HG02763 (cell line): ENCODE data around the gene CLDN9.

ENCODE experiments used
- ATAC-seq: cut with Tn5 transposase; IDR thresholded peaks from one replicate; pipeline ENCODE4 v1.9.1; 2021; ENCODE audit warnings: mild to moderate bottlenecking, moderate library complexity; ENCODE audit not compliant: unreplicated experiment

Gene CLDN9

DNA sequence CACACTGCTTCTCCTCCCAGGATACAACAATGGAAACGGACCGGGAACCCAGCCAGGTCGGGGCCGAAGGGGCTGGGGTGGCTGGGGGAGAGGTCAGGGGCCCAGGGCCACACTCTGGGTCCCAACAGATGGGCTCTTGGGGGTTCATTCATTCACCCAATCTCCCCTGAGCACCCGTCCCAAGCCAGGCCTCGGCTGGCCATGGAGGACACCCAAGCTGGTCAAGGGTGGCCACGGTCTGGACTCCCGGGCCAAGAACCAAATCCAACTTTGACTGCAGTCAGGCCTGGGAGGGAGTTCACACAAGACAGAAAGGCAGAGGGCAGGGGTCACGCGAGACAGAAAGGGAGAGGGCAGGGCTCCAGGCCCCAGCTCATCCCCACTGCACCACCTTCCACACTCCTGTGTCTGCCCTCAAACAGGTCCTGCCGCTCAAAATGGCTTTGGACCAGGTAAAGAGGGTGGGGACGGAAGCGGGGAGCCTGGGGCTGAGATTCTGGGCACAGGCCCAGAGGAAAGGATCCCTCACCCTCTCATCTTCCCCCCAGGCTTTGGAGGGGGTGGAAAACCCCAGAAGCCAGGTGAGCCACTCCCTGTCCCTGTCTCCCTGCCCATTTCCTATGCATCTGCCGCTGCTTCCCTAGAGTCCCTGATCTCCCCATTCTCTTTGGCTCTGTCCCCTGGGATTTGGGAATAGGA is 20.2 kb upstream of the CLDN9 start:
- ATAC-seq: no peak

DNA sequence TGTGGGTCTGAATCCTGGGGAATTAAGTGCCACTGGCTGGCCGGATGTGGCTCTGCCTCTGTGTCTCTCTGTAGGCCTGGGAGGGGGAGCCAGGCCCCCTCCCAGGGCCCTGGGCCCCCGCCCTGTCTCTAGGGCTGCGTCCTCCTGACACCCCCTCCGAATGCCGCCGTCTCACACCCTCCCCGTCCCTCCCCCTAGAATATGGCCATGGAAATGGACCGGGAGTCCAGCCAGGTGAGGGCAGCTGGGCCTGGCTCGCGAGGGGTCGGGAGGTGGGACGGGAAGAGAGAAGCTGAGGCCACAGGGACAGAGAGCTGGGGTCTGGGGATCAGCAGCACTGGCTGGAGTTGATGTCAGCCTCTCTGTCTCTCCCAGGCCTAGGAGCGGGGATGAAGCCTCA is 16.4 kb upstream of the CLDN9 start:
- ATAC-seq: no peak

DNA sequence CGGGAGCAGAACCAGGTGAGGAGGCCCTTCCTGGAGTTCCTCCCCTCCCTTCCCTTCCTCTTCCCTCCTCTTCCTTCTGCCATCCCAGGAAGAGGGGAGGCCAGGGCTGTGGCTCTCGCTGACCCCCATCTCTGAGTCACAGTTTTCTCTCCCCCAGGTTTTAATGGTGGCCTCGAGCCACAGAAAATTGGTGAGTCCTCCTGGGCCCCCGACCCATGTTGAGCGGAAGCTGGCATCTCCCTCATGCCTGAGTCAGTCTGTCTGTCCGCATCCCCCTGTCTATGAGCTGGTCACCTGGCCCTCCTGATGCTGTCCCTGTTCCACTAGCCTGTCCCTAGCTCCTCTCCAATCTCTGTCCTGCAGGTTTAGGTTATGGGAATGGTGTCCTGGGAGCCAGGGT is 12.8 kb upstream of the CLDN9 start:
- no peak for ATAC-seq

DNA sequence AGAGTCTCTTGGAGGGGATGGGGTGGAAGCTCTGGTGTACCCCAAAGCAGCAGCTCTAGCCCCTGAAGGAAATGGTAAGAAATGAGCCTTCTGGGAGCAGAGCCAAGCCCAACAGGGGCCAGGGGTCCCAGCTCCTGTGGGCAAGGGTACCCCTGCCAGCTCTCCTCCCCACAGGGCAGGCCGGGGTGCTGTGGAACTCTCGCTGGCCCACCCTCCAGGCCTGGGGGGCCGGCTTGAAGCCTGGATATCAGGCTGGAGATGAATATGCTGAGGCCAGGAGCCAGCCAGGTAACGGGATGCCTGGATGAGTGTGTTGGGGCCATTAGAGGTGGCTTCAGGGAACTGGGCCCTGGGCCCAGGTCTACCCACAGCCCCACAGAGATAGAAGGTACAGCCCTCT is 12.2 kb upstream of the CLDN9 start:
- ATAC-seq: no peak

DNA sequence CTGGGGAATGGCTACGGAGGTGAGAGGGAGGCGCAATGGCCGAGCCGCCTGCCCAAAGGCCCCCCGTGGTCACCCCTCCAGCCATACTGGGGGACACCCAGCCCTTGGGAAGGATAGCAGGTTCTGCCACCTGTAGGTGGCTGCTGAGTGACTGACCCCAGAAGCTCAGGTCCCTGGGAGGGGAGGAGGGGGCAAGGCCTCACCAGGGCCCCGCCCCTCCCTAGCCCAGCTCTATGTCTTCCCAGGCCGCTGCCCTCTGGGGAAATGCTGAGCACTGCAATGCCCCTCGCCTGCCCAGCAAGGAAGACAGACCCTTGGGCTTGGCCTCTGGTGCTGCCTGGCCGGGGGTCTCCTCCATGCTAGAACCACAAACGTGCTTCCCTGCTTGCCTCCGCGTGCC is 11.4 kb upstream of the CLDN9 start:
- ATAC-seq: no peak

DNA sequence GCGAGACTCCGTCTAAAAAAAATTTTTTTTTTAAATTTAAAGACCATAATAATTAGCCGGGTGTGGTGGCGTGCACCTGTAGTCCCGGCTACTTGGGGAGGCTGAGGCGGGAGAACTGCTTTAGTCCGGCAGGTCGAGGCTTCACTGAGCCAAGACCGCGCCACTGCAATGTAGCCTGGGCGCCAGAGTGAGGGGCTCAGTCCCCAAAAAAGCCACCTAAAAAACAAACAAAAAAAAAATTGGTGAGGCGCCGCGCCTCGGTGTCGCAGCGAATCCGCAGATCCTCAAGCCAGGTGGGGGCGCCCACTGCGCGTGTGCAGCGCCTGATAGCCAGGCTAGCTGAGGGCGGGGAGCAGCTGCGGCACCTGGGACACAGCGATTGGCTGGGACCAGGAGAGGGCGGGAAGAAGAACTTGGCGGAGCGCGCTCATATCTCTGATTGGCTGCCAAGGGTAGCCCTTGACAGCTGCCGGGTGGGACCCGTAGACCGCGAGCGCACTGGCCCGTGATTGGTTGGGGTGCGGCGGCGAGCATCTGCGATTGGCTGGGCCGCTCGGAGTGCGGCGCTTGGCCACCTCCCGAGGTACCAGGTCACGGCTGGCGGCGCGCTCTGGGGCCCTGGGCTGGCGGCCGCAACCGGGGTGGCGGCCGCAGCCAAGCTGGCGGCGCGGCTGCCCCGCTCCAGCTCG is 9.0 kb upstream of the CLDN9 start:
- peak; percentile 94 for ATAC-seq

DNA sequence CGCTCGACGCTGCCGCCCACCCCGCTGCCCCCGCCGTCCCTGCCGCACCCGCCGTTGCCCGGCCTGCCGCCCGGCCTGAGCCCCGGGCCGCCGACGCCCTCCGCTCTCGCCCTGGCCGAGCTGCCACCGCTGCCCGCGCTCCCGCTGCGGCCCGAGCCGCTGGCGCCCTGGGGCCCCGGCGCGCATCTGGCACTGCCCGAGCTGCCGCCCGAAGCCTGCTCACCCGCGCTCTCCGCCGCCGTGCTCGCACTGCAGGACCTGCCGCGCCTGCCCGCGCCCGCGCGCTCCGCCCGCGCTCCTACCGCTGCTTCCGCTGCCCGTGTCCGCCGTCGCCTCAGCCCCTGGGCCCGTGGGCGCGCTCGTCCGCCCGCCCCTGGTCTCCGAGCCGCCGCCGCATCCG is 8.4 kb upstream of the CLDN9 start:
- ATAC-seq: peak; percentile 18

DNA sequence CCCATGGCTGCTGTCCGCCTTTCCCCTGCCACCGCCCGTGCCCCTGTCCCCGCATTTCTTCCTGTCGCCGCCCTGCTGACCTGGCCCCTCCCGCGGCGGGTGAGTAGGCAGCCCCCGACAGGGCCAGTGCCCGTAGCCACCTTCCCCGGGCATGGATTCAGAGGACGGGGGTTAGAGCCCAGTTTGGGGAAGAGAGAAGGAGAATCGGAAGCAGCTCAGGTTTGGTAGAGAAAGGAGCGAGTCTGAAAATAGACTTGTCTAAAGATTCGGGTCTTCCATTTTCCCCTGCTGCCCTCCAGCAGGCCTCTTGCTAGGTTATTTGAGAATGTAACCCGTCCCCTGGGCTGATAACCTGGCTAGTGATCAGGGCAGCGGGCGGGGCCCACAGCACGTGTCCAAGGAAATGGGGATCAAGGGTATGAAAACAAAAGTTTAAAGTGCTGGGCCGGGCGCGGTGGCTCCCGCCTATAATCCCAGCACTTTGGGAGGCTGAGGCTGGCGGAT is 7.9 kb upstream of the CLDN9 start:
- no peak for ATAC-seq

DNA sequence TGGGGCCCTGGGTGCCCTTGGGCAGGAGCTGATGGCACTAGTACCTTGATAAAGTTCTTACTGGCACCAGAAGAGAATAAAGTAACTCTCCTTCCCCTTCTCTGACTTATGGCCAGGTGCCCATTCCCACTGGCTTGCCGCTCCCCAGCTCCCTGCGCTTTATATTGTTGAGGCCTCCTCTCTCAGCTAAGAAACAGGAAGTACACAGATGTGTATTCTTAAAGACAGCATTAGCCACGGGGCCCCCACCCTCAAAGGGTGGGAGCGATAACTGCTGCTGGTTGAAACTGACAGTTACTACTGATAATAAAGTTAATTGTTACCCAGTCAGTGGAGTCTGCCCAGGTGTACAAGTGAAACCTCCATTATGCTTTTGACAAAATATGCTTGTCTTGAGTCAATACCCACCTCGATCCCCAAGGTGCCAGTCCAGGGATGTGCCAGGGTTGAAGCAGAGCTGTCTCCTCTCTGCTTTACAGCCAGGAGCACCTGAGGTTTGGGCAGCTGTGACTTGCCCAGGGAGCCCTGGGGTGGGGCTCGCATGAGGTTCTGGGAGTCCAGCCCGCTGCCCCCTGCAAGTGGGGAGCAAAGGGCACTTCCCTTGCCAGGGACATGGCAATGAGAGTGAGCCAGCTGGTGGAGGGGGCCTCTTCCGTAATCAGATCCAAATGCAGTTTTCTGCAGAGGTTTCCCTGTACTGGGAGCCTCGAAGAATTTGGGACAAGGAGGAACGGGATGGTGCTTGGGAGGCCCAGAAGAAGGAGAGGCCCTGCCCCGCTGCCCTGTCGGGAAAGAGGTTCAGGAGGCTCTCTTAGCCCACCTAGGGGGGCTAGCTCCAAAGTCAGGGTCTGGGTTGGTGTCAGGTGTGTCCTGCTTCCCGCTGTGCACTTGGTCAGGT is 5.4 kb upstream of the CLDN9 start:
- no peak for ATAC-seq

DNA sequence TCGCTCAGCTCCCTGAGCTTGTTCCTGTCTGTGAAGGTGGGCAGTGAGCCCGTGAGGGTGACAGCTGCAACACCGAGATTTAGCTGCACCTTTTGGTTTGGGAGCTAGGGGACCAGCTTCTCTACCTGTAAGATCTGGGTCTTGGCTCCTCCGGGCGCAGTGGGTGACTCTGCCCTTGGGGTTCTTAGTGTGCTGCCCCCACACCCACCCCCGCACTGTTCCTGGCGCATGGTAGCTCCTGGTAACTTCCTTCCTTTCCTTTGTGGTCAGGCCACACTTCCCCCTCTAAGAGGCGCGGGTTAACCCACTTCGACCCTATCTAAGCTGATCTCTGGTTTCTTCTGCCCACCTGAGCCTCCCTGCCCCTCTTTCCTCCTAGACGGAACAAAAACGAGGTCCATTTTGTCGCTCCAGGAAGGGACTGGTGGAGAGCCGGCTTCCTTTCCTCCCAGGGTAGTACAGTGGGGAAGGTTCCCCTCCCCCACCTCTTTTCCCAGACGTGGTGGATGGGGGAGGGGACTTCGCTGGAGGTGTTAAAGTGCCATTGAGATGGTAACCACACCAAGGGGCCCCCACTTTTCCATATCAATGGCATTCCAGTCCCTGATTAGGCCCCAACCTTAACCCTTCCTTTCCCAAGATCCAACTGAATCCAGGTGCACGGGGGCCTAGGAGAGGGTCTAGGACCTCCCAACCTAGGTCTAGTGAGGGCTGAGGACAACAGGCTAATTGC is 4.6 kb upstream of the CLDN9 start:
- ATAC-seq: no peak

DNA sequence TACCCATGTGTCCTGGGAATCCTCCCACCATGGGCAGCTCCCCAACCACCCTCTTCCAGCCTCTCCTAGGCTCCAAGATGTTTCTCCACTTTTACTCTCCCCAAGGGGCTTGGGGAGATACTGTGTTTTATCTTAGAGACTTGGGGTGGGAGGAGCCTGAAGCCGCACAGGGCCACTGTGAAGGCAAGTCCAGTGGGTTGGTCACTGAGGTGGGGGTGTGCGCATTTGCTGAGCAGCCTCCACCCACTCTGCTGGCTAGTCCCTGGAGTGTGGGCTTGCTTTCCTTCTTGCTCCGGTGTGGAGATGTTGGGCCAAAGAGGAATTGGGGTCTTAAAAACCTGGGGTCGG is 4.1 kb upstream of the CLDN9 start:
- no peak for ATAC-seq

DNA sequence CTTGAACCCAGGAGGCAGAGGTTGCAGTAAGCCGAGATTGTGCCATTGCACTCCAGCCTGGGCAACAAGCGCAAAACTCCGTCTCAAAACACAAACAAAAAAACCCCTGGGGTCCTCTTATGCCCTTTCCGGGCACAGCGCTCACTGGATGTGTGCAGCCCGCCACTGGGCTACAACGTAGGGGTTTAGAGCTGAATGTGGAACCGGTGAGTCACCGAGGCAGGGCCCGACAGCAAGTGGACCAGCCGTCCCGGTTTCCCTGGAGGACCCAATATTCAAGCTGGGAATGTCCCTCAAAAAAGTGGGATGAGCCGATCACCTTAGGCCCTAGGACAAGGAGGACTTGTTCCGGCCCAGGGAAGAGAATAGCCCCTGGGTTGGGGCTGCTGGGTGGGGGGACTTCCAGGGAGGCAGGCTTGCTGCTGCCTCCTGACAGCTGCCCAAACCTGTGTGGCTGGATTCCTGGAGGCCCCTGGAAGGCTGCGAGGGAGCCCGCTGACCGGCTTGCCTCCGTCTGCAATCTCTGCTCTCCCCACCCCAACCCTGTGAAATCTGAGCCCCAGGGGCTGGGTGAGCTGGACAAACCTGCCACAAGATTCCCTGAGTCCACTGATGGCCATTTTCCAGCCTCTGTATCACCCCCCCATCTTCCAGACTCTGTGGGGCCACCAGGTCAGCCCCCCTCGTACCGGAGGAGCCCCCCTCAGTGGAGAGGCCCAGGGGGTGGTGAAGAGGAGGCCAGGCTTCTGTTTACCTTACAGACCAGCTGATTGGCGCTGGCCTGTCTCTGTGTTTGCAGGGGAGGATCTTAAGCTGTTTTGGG is 2.9 kb upstream of the CLDN9 start:
- ATAC-seq: no peak

DNA sequence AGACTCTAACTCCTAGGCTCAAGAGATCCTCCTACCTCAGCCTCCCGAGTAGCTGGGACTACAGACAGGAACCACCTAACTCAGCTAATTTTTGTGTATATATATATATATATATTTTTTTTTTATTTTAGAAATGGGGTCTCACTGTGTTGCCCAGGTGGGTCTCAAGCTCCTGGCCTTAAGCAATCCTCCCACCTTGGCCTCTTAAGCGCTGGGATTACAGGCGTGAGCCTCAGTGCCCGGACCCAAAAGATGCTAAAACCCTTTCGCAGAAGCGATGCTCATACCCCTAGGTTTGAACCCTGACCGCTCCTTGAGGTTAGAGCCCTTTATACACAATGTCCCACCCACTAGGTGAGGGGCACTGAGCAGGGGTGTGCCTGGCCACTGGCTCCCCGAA is 2.2 kb upstream of the CLDN9 start:
- no peak for ATAC-seq

DNA sequence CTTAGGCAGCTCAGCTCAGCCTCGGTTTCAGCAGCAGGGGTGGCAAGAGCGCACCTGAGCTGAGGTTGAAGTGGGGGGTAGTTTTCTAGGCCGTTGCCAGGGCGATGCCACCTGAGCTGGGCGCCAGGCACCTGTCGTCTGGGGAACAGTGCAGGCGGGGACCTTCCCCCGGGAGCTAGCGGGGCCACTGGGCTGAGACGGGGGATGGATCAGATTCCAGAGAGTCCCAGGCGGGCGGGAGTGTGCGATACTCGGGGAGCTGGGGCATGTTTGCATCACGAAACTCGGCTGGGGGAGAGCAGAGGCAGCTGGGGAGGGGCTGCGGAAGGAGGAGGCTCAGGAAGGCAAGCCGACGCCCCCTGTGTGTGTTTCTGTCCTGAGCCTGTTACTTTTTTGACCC is 477 bp upstream of the CLDN9 start:
- ATAC-seq: no peak

DNA sequence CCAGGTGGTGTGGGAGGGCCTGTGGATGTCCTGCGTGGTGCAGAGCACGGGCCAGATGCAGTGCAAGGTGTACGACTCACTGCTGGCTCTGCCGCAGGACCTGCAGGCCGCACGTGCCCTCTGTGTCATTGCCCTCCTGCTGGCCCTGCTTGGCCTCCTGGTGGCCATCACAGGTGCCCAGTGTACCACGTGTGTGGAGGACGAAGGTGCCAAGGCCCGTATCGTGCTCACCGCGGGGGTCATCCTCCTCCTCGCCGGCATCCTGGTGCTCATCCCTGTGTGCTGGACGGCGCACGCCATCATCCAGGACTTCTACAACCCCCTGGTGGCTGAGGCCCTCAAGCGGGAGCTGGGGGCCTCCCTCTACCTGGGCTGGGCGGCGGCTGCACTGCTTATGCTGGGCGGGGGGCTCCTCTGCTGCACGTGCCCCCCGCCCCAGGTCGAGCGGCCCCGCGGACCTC is 798 bp downstream of the CLDN9 start:
- ATAC-seq: no peak

DNA sequence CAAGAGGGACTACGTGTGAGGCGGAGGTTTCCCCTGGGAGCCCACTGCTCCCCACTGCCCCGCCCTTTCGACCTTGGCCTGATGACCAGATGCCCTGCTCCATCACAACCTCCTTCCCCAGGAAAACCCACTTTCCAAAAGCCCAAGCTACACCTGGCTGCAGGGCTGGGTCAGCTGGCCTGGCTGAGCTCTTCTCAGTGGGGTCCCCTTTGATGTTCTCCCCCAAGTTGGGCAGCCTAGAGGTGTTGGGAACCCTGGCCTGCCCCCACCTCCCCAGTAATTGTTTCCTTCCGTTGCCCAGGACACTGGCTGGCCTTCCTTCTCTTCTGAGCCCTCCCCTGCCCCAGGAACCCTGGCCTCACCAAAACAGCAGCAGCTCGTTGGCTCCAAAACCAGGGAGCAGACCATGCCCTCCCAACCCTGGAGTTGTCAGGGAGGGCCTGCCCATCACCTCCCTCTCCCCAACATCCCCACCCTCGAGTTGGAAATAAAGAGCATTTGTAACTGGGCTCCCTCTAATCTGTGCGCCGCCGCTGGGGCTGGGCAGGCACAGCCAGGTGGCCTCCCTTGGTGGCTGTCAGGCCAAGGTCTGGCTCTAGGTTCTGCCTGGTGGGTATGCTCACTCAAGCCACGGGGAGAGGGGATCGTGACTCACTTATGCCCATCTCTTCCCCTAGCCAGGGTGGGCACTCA is 1.4 kb downstream of the CLDN9 start:
- no peak for ATAC-seq

DNA sequence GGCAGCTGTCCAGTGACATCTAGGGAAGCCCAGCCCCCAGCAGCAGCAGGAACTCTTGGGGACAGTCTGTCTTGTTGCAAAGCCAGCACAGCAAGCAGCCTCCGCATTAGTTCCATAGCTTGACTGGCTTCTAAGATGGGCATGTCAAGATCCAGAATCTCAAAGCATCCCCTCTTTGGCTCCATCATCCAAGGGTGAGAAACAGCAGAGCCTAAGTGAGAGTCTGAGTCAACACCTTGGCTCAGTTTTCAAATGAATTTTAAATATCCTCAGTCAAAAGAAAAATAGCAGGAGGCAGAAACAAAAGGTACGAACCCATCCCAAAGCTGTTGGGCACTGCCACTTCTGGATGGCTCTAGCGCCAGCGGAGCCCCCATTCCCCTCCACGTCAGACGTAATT is 2.2 kb downstream of the CLDN9 start:
- no peak for ATAC-seq

DNA sequence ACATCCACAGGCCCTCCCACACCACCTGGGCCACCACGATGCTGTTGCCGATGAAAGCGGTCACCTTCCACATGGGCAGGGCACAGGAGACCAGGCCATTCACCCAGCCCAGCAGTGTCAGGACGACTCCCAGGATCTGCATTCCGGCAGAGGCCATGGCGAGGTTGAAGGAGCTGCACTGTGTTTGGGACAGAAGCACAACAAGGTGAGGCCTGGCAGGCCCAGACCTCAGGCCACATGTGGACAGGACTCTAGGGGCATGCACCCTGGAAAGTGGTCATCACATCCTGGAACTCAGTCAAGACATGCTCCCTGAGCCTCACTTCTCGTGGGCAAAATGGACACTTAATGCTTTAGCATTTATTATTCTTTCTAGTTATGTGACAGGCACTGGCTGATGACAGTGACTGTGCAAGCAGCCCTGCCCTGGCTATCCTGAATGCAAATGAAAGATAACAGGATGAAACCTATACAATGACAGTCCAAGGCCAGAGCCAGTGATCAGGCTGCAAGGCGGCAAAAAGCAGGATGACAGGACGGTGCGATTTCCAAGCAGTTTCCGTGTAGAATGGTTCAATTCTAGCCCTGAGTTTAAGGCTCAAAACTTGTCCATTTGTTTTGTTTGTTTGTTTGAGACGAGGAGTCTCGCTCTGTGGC is 3.3 kb downstream of the CLDN9 start:
- no peak for ATAC-seq

DNA sequence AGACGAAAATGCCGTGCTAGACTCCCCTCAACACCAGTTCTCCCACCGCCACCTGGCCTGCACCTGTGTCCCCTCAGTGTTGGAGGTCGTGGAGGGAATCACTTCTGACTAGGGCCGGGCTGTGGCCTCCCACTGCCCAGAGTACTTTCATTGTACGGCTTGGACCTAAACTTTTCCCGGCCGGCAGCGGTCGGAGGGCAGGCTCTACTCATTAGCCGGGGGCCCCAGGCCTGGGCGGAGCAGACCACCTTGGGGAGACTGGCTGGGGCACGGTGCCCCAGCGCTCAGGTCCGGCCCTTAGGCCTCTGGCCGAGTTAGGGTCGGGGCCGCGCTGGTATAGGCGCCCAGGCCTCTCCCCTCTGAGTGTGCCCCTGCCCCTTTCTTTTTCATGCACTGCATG is 4.6 kb downstream of the CLDN9 start:
- ATAC-seq: no peak
